Measurements from ENCODE around the gene DNASE1L2. TPM values are rescaled to one million over a fixed set of nuclear protein-coding genes. Genes with fewer than 3 reads are reported as not detected.
"Not testable (repeated sequence)": the region's sequence is repeated elsewhere in the genome, so short reads cannot be mapped to it uniquely, and the experiment has no call there.

The DNASE1L2 gene
- total RNA-seq, 1 experiment from 2014 or later = 2.7 TPM

- ChIA-PET CTCF (interaction anchor here (0.6 kb wide), 1 partner anchor 10 kb away, joined by 3 read pairs; no protein-coding TSS in a partner anchor), POLR2A (ENCODE audit: low non-redundant PET) (no interaction called here)
- H3K4me1 ChIP-seq (ENCODE audit: insufficient read depth, low read length, poor library complexity, severe bottlenecking) = peaks cover 7% of the 10 kb centered on the region
- no peak for DNase-seq (ENCODE audit: low spot score)
- intact Hi-C loops (cut with micrococcal nuclease; ENCODE audit: unreplicated experiment) = no loop called here
- no peaks in the 10 kb centered on the region for H3K9me3 ChIP-seq (ENCODE audit: low read depth, low read length, poor library complexity, severe bottlenecking)
- no peak for TF ChIP-seq EZH2 (IDR thresholded peaks at IDR 0.05; ENCODE audit: borderline replicate concordance, low read depth, low read length, poor library complexity, severe bottlenecking)
- no peak for TF ChIP-seq CTCF (conservative IDR thresholded peaks at IDR 0.05; ENCODE audit: low read depth, low read length)
- no peak overlapping the region for H3K27ac ChIP-seq (ENCODE audit: low read depth, low read length, poor library complexity, severe bottlenecking)
- H3K4me3 ChIP-seq (ENCODE audit: low read depth, low read length, poor library complexity, severe bottlenecking) = no peak overlapping the region
- H3K36me3 ChIP-seq (ENCODE audit: insufficient read depth, low read length, poor library complexity, severe bottlenecking) = no peaks in the 10 kb centered on the region
- BruUV-seq (replicated peaks) = no TSS peak
- peaks cover 26% of the 10 kb centered on the region for H3K27me3 ChIP-seq (replicated peaks; ENCODE audit: insufficient read depth, low read depth, low read length, poor library complexity)
These were observed 37.1 kb upstream of the DNASE1L2 start for GRCh38 chr16:2199095-2199494.

GRCh38 chr16:2199621-2200139 is 36.6 kb upstream of the DNASE1L2 start:
- ChIA-PET CTCF (no interaction called here), POLR2A (ENCODE audit: low non-redundant PET) (no interaction called here)
- peaks cover 26% of the 10 kb centered on the region for H3K27me3 ChIP-seq (replicated peaks; ENCODE audit: insufficient read depth, low read depth, low read length, poor library complexity)
- intact Hi-C loops (cut with micrococcal nuclease; ENCODE audit: unreplicated experiment) = no loop called here
- H3K4me3 ChIP-seq (ENCODE audit: low read depth, low read length, poor library complexity, severe bottlenecking) = no peak overlapping the region
- no peak for TF ChIP-seq EZH2 (IDR thresholded peaks at IDR 0.05; ENCODE audit: borderline replicate concordance, low read depth, low read length, poor library complexity, severe bottlenecking)
- no peak for TF ChIP-seq CTCF (conservative IDR thresholded peaks at IDR 0.05; ENCODE audit: low read depth, low read length)
- no TSS peak for BruUV-seq (replicated peaks)
- no peaks in the 10 kb centered on the region for H3K9me3 ChIP-seq (ENCODE audit: low read depth, low read length, poor library complexity, severe bottlenecking)
- DNase-seq (ENCODE audit: low spot score) = no peak
- H3K36me3 ChIP-seq (ENCODE audit: insufficient read depth, low read length, poor library complexity, severe bottlenecking) = no peaks in the 10 kb centered on the region
- peaks cover 7% of the 10 kb centered on the region for H3K4me1 ChIP-seq (ENCODE audit: insufficient read depth, low read length, poor library complexity, severe bottlenecking)
- H3K27ac ChIP-seq (ENCODE audit: low read depth, low read length, poor library complexity, severe bottlenecking) = no peak overlapping the region

GRCh38 chr16:2200313-2200712 is 35.9 kb upstream of the DNASE1L2 start:
- peaks cover 6% of the 10 kb centered on the region for H3K4me1 ChIP-seq (ENCODE audit: insufficient read depth, low read length, poor library complexity, severe bottlenecking)
- TF ChIP-seq EZH2 (IDR thresholded peaks at IDR 0.05; ENCODE audit: borderline replicate concordance, low read depth, low read length, poor library complexity, severe bottlenecking) (no peak), CTCF (conservative IDR thresholded peaks at IDR 0.05; ENCODE audit: low read depth, low read length) (no peak)
- no peaks in the 10 kb centered on the region for H3K36me3 ChIP-seq (ENCODE audit: insufficient read depth, low read length, poor library complexity, severe bottlenecking)
- CTCF ChIA-PET = no interaction called here
- intact Hi-C loops (cut with micrococcal nuclease; ENCODE audit: unreplicated experiment) = no loop called here
- no peak for DNase-seq (ENCODE audit: low spot score)
- H3K27me3 ChIP-seq (replicated peaks; ENCODE audit: insufficient read depth, low read depth, low read length, poor library complexity) = peaks cover 22% of the 10 kb centered on the region
- BruUV-seq (replicated peaks) = no TSS peak
- no peak overlapping the region for H3K4me3 ChIP-seq (ENCODE audit: low read depth, low read length, poor library complexity, severe bottlenecking)
- no peaks in the 10 kb centered on the region for H3K9me3 ChIP-seq (ENCODE audit: low read depth, low read length, poor library complexity, severe bottlenecking)
- POLR2A ChIA-PET (ENCODE audit: low non-redundant PET) = no interaction called here
- no peak overlapping the region for H3K27ac ChIP-seq (ENCODE audit: low read depth, low read length, poor library complexity, severe bottlenecking)

GRCh38 chr16:2203119-2203688 is 33.0 kb upstream of the DNASE1L2 start:
- H3K9me3 ChIP-seq (ENCODE audit: low read depth, low read length, poor library complexity, severe bottlenecking); BruUV-seq (replicated peaks); POLR2A ChIA-PET (ENCODE audit: low non-redundant PET); intact Hi-C loops (cut with micrococcal nuclease; ENCODE audit: unreplicated experiment); CTCF ChIA-PET; DNase-seq (ENCODE audit: low spot score); H3K27ac ChIP-seq (ENCODE audit: low read depth, low read length, poor library complexity, severe bottlenecking); H3K27me3 ChIP-seq (replicated peaks; ENCODE audit: insufficient read depth, low read depth, low read length, poor library complexity); H3K4me3 ChIP-seq (ENCODE audit: low read depth, low read length, poor library complexity, severe bottlenecking): not testable (repeated sequence)
- Histone ChIP-seq H3K4me1 (ENCODE audit: insufficient read depth, low read length, poor library complexity, severe bottlenecking) (peaks cover 14% of the 10 kb centered on the region), H3K36me3 (ENCODE audit: insufficient read depth, low read length, poor library complexity, severe bottlenecking) (peaks cover 16% of the 10 kb centered on the region)

All from A673 (cell line).